GM21526 (cell line): ENCODE data around the gene MDGA2.
"Not testable (repeated sequence)": the region's sequence is repeated elsewhere in the genome, so short reads cannot be mapped to it uniquely, and the experiment has no call there.

Experiments used
- ATAC-seq: cut with Tn5 transposase; IDR thresholded peaks from one replicate; pipeline ENCODE4 v1.9.1; 2021; ENCODE audit warnings: moderate library complexity; ENCODE audit not compliant: unreplicated experiment, low FRiP score

The MDGA2 gene

DNA sequence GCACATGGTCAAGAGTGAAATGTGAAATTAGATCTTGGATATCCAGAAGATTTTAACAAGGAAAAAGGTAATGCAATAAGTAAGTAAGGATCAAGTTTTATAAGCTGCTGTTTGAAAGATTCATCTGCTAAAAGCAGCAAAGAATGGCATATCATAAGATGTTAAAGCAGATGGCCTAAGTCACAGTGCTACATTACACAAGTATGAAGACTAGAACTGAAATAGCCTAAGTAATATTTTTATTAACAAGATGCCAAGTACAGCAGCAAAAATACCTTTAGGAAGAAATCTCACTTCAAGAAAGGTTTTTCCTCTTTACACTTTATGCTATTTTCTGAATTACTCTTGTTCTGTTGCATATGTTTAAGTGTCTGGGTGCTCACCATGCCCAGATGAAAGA, 414.1 kb downstream of the MDGA2 start:
- ATAC-seq, result no peak

GRCh38 chr14:47259796-47260195, 415.6 kb downstream of the MDGA2 start:
- ATAC-seq, result no peak

DNA sequence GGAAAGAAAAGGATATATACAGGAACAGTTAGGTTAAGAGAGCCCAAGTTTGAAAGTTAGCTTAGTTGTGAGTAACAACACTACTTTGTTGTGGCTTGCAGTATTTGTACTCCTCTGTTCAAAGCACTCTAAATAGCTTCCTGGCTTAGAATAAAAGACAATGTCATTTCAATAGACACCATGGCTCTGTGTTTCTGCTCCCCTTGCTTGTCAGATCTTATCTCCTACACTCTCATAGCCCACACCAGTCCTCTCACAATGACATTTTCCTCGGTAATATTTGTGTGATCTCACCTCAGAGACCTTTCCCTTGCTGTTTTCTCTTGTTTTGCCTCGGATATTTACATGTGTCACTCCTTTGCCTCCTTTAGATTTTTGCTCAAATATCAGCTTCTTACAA, 418.4 kb downstream of the MDGA2 start:
- ATAC-seq, result no peak

- ATAC-seq, result no peak
Observed at GRCh38 chr14:47252802-47253201, 422.6 kb downstream of the MDGA2 start.

DNA sequence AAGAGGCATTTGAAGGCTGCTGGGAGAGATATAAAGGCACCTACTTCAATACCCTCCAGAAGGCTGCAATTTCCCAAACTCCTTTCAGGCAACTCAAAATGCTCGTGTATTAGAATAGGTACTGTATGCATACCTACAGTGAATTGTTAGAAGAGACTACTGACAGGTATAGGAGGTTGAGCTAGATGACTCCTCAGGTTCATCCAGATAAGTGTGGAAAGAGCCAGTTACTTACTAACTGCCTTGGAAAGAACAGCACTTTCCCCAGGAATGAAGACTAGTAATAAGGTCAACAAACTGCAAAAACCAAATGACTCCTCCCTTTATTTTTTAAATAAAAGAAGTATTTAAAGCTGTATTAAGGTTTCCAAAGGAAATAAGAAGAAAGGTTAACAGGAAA, 429.0 kb downstream of the MDGA2 start:
- no peak for ATAC-seq

DNA sequence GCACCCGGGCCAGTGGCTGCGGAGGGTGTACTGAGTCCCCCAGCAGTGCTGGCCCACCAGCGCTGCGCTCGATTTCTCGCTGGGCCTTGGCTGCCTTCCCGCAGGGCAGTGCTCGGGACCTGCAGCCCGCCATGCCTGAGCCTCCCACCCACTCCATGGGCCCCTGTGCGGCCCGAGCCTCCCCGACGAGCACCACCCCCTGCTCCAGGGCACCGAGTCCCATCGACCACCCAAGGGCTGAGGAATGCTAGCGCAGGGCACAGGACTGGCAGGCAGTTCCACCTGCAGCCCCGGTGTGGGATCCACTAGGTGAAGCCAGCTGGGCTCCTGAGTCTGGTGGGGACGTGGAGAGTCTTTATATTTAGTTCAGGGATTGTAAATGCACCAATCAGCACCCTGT, 432.8 kb downstream of the MDGA2 start:
- not testable (repeated sequence) for ATAC-seq

DNA sequence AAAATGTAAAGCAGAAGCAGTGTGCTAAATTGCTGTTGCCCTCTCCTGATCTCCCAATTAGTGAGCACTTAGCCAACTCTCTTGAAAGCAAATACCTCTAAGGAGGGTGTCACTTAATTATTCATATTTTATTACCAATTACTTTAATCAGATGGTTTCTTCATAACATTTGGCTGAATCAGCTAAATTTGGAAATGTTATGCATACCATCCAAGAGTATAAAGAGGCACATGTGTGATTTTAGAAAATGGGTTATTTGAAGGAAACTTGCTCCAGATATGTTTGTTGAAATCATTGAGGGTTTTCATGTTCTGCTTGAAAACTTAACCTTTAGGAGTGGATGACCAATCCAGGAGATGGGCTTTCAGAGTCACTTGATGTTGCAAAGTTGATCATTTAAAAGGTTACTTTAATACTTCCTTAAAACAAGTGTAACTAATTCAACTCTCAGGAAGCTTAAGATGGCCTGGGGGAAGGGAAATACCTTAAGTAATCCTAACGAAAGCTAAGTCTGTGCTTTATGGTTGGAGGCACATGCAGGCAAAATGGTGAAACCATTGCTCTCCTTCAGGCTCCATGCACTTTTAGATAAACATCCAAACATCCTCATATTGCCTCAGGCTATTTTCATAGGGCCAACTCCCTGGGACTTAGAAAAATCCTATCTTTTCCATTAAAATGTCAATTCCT, 434.5 kb downstream of the MDGA2 start:
- ATAC-seq, result no peak

DNA sequence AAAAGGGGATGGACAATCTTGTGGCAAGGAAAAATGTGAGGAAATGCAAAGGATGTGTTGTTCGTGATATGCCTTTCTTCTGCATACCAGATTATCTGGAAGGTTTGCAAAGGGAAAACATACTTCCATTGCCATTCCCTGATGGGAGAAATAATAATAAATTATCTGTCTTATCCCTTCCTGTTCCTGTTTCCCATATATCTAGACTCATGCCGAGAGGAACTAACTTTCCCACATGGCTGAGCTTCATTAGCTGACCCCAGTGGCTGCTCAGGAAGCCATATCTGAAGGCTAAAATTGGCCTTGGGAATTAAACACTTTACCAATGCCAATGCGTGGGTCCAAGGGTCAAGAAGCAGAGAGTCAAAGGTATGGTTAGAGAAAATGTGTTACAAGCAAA, 439.8 kb downstream of the MDGA2 start:
- no peak for ATAC-seq

DNA sequence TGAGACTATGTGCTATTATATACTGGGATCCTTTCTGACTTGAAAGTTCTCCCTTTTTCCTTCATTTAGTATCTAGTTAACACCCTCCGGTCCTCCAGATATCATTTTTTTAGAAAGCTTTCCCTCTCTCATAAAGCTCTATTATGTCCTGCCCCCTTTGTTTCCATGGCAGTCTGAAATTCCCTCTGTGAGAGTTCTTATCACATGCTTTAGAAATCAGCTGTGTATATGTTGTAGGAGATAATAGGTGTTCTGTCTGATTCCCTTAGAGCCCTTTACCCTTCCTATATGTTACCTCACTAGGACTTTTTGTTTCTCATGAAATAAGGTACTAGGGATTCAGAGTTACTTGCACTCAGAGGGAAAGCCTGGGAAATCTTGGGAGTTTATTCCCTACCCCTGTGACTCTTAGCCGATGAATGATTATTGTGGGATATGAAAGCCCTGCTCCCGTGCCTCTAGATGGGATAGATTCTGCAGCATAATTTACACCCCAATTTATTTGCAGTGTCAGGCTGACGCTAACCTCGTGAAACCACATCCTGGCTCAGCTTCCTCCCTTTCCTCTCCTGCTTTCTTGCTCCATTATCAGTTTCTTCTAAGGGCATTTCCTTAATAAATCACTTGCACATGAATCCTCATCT, 448.4 kb downstream of the MDGA2 start:
- no peak for ATAC-seq

DNA sequence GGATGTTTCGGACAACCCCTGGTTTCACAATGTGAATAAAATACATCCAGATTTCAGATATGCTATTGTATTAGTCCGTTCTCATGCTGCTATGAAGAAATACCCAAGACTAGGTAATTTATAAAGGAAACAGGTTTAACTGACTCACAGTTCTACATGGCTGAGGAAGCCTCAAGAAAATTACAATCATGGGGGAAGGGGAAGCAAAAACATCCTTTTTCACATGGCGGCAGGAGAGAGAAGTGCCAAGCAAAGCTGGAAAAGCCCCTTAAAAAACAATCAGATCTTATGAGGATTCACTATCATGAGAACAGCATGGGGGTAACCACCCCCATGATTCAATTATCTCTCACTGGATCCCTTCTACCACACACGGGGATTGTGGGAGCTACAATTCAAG, 451.7 kb downstream of the MDGA2 start:
- ATAC-seq, result no peak

DNA sequence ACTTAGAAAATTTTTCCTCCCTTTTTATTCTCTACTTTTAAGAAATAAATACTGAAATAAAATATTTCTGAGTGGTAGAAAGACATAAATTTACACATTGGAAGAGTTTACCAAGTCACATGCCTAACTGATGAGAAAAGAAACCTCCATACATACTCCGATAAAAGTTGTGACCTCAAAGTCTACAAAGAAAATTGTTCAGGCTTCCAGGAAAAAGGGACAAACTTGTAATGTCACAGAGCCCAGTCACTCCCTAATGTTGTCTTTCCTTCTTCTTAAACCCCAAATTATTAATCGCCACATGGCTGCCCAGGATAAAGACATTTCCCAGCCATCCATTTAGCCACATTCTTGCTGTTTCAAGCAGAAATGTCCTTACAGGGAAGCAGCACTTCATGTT, 455.3 kb downstream of the MDGA2 start:
- ATAC-seq, result no peak

- no peak for ATAC-seq
Observed at GRCh38 chr14:47211263-47211662, 464.1 kb downstream of the MDGA2 start.

DNA sequence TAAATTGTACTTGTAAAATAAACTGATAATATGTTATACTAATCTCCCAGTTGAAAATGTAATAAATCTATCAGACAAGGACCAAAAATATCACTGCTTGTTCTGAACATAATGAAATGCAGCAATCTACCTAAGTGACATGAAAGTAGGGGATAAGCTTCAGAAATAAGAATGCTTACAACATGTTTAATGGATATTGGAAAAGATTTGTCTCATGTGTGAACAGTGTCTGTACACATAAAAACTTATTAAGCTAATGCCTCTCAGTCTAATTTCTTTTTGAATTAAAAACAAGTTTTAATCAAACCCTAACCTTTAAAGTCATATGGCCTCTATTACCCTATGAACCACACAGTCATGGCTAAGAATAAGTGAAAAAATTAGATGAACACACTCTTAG, 465.3 kb downstream of the MDGA2 start:
- no peak for ATAC-seq

GRCh38 chr14:47208434-47208833, 467.0 kb downstream of the MDGA2 start:
- no peak for ATAC-seq

DNA sequence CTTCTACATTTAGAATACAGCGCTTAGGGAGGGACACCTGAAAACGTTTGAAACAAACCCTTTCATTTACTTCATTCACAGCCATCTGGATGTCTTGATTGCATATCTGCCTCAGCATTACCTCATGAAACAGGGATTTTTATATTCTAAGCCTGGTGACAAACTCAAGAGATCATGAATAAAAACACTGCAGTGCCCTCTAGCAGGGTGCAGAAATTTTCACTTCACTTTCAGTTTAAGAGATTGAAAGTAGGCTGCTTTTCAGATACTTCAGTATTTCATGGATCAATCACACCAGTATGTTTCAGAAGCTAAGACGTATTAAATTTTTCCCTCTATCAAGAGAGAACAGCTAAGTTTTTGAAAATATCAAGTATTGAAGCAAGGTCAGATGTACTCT, 467.8 kb downstream of the MDGA2 start:
- ATAC-seq, result no peak

GRCh38 chr14:47200740-47201139, 474.7 kb downstream of the MDGA2 start:
- no peak for ATAC-seq

DNA sequence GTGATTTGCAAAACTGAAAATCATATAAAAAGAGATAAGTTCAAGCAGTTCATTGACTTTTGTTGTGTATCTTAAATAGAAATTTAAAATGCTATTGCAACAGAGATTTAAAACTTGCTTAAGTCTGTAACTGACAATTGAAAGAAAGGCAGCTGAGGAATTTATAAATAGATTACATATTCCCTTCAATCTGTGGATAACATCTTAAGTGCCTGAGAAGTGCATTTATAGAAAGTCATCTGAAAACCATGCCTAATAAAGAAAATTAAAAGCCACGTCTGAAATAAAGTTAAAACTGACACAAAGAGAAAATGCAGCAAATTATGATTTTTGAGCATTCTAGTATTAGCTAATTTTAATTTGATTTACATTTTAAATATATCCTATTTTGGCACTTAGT, 479.8 kb downstream of the MDGA2 start:
- no peak for ATAC-seq

- no peak for ATAC-seq
Observed at GRCh38 chr14:47194055-47194454, 481.4 kb downstream of the MDGA2 start.

DNA sequence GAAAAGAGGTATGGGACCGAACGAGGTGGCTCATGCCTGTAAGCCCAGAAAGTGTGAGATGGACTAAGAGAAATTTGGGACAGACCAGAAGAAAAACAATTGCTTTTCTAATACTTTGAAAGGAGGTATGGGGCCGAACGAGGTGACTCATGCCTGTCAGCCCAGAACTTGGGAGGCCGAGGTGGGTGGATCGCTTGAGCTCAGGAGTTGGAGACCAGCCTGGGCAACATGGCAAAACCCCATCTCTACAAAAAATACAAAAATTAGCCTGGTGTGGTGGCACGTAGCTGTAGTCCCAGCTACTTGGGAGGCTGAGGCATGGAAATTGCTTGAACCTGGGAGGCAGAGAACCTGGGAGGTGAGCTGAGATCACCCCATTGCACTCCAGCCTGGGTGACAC, 483.2 kb downstream of the MDGA2 start:
- not testable (repeated sequence) for ATAC-seq

DNA sequence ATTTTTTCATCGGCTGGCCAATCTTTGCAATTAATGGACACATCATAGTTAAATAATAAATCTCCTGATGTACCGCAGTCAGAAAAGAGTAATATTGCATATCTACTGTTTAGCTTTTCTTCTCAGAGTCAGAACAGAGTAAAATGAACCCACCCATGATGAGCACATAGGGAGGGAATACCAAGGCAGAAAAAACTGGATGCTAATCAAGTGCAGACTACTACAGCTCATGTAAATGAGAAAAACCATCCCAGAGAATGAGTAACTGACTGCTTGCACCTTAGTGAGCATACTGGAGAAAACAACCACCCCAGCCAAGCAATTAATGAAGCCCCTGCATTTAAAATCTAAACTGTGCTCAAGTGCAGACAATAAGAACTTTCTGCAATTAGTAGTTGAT, 483.7 kb downstream of the MDGA2 start:
- no peak for ATAC-seq

- ATAC-seq, result no peak
Observed at GRCh38 chr14:47189911-47190484, 485.4 kb downstream of the MDGA2 start.

DNA sequence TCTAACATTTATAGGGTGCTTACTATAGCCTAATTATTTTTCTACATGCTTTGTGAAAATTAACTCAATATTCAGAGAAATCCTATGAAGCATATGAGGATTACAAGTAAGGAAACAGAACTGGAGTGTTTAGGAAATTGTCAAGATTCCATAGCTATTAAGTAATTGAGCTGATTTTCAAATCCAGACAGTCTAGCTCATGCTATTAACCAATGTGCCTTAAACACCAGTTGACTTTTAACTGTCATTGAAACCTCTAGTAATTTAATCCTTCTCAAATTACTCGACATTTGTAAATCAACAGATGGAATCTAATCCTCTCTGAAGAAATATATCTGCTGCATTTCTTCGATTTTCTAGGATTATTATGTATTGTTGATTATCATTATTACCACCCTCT, 488.9 kb downstream of the MDGA2 start:
- ATAC-seq, result no peak
